GM21825 (cell line): ENCODE measurements around the gene ASB16.
A peak's percentile ranks its signal among the peaks of the same experiment; 100 is the strongest.
"Not testable (repeated sequence)": the region's sequence is repeated elsewhere in the genome, so short reads cannot be mapped to it uniquely, and the experiment has no call there.

Source experiments
- ATAC-seq: cut with Tn5 transposase; IDR thresholded peaks from one replicate; pipeline ENCODE4 v1.9.1; 2021; ENCODE audit warnings: mild to moderate bottlenecking, moderate library complexity; ENCODE audit not compliant: unreplicated experiment

ASB16 gene, protein sequence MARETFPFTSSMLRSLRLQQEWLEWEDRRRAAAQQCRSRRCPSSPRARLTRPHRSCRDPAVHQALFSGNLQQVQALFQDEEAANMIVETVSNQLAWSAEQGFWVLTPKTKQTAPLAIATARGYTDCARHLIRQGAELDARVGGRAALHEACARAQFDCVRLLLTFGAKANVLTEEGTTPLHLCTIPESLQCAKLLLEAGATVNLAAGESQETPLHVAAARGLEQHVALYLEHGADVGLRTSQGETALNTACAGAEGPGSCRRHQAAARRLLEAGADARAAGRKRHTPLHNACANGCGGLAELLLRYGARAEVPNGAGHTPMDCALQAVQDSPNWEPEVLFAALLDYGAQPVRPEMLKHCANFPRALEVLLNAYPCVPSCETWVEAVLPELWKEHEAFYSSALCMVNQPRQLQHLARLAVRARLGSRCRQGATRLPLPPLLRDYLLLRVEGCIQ

GRCh38 chr17:44170499-44171201, at the start of gene ASB16:
Gene ASB16, plus strand, starts transcription at chr17:44170704. Its CDS starts 86 bp downstream, at chr17:44170790.
- ATAC-seq, result no peak

DNA sequence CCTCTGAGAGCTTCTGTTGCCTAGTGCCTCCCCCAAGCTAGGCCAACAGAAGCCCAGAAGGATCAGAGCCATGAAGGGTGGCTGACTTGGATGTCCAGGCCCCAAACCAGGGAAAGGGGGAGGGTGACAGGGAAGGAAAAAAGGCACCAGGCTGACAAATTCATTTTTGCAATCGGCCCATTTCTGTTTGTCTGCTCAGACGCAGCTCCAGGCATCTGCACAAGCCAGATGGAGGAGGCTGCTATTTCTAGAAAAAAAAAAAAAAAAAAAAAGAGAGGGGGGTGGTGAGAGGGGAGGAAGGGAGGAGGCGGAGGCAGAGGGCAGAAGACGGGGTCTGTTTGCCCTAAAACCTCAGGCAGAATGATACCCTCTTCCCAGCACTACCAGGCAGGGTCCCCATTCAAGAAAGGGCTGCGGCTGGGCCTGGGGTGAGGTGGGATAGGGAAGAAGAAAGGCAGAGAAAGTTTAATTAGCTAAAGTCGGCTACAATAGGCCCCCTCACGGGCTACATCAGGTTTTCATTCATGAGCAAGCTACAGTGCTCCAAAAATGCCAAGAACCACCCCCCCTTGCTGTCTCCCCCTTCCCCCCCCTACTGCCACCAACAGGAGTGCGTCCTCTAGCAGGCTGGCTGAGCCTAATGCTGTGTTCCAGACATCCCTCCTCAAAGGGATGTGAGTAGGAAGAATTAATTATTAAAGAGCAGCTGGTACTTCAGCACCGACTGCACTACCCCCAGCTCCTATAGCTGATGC, 49.5 kb upstream of the ASB16 start:
- ATAC-seq, result no peak

DNA sequence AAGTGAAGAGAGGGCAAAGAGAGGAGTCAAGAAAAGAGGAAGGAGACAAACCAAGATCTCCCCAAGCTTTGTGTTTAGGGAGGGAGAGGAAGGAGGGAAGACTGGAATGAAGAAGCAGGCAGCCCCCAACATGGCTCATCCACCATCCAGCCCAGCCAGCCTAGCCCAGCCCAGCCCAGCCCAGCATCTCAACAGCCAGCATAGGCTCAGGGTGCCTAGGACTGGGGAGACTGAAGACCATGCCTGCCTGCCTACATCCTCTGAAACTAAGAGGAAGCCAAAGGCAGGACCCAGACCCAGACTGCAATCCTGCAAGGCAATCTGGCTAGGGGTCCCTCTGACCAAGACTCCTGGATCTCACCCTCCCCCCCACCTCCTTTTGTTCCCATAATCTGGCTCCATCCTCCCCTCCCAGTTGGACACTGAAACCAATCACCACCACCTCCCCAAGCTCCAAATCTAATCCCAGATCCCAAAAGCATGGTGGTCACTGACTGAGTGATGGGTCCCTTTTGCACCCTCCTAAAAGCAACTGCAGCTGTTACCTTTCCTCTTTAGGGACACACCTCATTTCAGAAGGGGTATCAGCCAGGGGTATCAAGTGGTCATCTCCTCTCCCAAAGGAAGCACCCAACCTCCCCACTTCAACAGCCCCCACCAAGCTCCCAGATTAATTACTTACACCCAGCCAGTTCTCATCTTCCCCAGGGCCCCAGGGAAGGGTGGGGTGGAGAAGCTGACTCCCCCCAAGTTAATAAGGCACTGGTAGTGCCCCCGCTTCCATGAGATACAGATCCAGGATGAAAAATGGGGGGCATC, 48.3 kb upstream of the ASB16 start:
- ATAC-seq, result no peak

DNA sequence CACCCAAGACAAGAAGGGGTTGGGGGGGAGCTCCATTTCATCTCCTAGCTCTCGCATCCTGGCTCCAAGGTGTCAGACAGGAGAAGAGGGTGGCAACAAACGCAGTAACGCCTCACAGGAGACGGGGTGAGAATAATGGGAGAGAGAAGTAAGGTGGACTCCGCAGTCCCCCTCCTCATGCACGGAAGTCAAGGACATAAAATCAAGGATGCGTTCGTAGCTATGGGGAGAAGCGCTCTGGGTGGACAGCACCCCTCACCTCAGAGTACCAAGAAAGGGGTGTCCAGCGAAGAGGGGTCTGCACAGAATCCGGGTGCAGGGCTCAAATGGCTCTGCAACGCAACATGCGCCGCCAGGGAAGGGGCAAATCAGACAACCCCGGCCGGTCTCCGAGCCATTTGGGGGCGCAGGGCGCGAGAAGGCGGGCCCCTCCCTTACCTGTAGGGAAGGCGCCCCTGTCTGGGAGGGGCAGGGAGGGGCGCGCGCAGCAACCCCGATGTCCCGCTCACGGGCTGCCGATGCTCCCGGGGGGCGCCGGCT, 47.6 kb upstream of the ASB16 start:
- ATAC-seq, result peak; percentile 9

DNA sequence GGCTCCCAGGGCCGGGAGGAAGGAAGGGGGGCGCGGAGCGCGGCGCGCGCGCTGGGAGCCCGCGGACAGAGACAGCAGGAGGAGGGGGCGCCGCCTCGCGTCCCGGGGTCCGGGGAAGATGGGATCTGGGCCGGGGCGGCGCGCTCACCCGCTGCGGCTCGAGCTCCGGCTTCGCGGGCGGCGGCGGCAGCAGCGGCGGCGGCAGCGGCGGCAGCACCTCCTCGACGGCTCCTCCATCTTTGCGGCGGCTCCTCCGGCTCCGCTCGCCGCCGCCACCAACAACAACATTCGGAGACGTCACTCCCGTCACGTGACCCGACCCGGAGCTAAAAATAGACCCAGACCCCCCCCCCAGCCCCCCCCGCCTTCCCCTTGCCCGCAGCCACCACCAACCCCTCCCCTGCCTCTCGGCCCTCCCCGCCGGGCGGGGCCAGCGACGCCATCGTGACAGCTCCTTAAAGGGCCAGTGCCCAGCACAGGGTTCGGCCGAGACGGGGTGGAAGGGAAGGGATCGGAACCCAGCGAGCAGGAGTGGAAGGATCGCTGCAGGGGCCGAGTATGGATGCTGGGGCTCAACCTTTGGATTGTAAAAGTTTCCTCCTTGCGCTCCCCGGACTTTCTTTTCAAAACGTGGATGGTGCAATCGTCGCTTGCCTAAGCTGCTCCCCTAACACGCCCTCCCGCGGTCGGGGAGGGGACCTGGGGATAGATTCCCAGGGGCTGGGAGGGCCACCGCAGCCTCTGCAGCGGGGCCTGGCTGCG, 47.0 kb upstream of the ASB16 start, which contains the start of gene HDAC5:
HDAC5 (minus strand) TSS at position 286 of the 762 bp plus-strand sequence. CDS start 6,126 bp downstream, outside the sequence.
- peak; percentile 80 for ATAC-seq

GRCh38 chr17:44124118-44124438, 46.4 kb upstream of the ASB16 start:
- ATAC-seq, result no peak

GRCh38 chr17:44128383-44128782, 42.1 kb upstream of the ASB16 start:
- ATAC-seq, result no peak

GRCh38 chr17:44130693-44131349, 39.7 kb upstream of the ASB16 start:
- ATAC-seq, result no peak

- not testable (repeated sequence) for ATAC-seq
Observed at GRCh38 chr17:44131372-44131771, 39.1 kb upstream of the ASB16 start.

- ATAC-seq, result no peak
Observed at GRCh38 chr17:44132275-44132821, 38.2 kb upstream of the ASB16 start.

DNA sequence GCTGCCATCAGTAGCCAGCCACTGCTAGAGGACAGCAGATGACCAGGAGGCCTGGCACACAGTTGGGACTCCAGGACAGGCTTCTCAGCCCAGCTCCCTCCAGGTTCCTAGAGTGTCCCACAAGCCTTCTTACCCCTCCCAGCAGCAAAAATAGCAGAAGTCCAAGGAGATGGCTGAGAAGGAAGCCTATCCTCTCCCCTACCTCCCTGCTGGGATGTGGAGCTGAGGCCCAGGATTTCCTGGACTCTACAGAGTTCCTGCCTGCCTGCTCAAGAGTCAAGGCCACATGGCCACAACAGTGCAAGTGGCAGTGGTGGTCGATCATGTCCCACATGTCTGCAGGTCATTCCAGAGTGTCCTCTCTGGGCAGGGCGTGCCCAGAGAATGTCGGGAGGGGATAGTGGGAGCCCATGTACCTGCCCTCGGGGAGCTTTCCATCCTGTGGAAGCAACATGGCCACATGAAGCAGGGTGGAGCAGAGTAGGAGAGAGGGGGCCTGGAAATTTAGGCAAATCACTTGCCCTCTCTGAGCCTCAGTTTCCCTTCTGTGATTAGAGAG, 36.5 kb upstream of the ASB16 start:
- no peak for ATAC-seq

DNA sequence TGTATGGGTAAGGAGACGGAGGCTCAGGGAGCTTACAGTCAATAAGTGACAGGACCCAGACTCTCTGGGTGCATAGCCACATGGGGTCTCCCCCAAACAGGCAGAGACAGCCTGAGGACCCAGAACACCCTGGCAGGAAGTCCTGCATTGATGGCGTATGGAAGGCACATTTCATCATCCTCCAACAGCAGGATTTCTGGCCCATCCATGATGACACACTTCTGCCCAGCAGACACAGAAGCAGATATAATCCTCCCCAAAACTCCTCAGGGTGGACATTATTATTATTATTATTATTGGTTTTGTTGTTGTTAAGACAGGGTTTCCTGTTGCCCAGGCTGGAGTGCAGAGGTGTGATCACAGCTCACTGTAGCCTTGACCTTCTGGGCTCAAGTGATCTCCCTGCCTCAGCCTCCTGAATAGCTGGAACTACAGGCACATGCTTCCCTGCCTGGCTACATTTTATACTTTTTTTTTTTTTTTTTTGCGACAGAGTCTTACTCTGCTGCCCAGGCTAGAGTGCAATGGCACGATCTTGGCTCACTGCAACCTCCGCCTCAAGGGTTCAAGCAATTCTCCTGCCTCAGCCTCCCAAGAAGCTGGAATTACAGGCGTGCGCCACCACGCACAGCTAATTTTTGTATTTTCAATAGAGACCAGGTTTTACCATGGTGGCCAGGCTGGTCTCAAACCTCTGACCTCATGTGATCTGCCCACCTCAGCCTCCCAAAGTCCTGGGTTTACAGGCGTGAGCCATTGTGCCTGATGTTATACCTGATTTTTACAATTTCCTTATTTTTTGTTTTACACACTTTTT, 35.5 kb upstream of the ASB16 start:
- no peak for ATAC-seq

DNA sequence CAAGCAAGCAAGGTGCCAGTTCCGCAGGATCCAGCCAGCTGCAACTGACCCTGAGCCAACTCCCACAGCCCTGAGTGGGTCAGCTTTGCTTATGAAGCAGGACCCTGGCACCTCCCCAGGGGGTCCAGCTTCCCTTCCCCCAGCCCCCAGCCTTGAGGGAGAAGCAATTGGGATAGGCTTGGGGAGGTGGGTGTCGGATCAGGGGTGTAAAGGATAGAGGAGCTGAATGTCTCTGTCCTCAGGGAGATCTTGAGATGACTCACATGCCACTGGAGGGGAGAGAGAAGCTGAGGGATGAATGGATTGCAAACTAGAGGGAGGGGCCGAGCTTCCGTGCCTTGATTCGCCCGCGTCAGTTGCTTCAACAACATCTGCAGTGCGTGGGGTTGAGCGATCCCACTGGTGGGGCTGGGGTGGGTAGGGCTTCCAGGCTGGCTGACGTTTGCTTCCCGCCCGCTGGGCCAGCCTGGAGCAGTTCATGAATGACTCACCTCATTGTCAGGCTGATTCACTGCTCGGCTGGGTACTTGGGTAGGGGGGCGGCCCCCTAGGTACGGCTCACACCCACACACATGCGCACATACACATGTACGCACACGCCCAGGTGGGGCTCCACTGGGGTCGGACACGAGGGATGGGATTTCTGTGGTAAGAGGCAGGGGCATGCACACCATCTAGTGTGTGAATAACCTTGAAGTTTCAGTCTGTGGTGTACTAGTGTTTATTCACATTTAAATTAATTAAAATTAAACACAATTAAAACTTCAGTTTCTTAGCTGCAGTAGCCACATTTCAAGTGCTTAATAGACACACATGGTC, 32.4 kb upstream of the ASB16 start:
- ATAC-seq, result no peak

- not testable (repeated sequence) for ATAC-seq
Observed at GRCh38 chr17:44143921-44144320, 26.6 kb upstream of the ASB16 start.

GRCh38 chr17:44144966-44145739, 25.4 kb upstream of the ASB16 start:
- ATAC-seq, result no peak
